NCI-H187 treated with DMSO at 0.1 percent for 48 hours (cell line): ENCODE data around the gene FAM210B.
"Not testable (repeated sequence)": the region's sequence is repeated elsewhere in the genome, so short reads cannot be mapped to it uniquely, and the experiment has no call there.

Experiments
- DNase-seq: peaks from one replicate; lab custom pipeline; 2025; lab: John Stamatoyannopoulos, UW

The FAM210B gene

GRCh38 chr20:56360908-56361205 is 2.1 kb downstream of the FAM210B start:
- DNase-seq, result no peak

- DNase-seq, result no peak
Measured at GRCh38 chr20:56361900-56362299, 3.1 kb downstream of the FAM210B start.

- DNase-seq, result no peak
Measured at GRCh38 chr20:56362833-56363413, 4.1 kb downstream of the FAM210B start.

- no peak for DNase-seq
Measured at GRCh38 chr20:56363491-56363890, 4.7 kb downstream of the FAM210B start.

- DNase-seq, result no peak
Measured at GRCh38 chr20:56368351-56369134, 9.8 kb downstream of the FAM210B start.

- DNase-seq, result no peak
Measured at GRCh38 chr20:56369179-56369578, 10.4 kb downstream of the FAM210B start.

GRCh38 chr20:56371977-56372376 is 13.2 kb downstream of the FAM210B start:
- no peak for DNase-seq

GRCh38 chr20:56372850-56373249 is 14.1 kb downstream of the FAM210B start:
- no peak for DNase-seq

GRCh38 chr20:56373942-56374341 is 15.2 kb downstream of the FAM210B start:
- no peak for DNase-seq

GRCh38 chr20:56376331-56376730 is 17.6 kb downstream of the FAM210B start:
- no peak for DNase-seq

GRCh38 chr20:56378386-56378785 is 19.6 kb downstream of the FAM210B start:
- no peak for DNase-seq

- DNase-seq, result no peak
Measured at GRCh38 chr20:56380375-56380774, 21.6 kb downstream of the FAM210B start.

GRCh38 chr20:56381501-56381900 is 22.7 kb downstream of the FAM210B start:
- DNase-seq, result no peak

GRCh38 chr20:56382696-56383095 is 23.9 kb downstream of the FAM210B start:
- no peak for DNase-seq

- DNase-seq, result no peak
Measured at GRCh38 chr20:56383334-56383733, 24.6 kb downstream of the FAM210B start.

- no peak for DNase-seq
Measured at GRCh38 chr20:56385130-56385529, 26.4 kb downstream of the FAM210B start.

GRCh38 chr20:56386219-56386618 is 27.4 kb downstream of the FAM210B start:
- no peak for DNase-seq

GRCh38 chr20:56388882-56389281 is 30.1 kb downstream of the FAM210B start:
- DNase-seq, result no peak

GRCh38 chr20:56389807-56390206 is 31.0 kb downstream of the FAM210B start:
- DNase-seq, result no peak

- not testable (repeated sequence) for DNase-seq
Measured at GRCh38 chr20:56390396-56390795, 31.6 kb downstream of the FAM210B start.

- DNase-seq, result no peak
Measured at GRCh38 chr20:56391037-56391436, 32.3 kb downstream of the FAM210B start.

- no peak for DNase-seq
Measured at GRCh38 chr20:56391596-56392131, 32.9 kb downstream of the FAM210B start.

- DNase-seq, result peak; percentile 84
Measured at GRCh38 chr20:56392132-56392880, 33.5 kb downstream of the FAM210B start, which contains the start of the genes AURKA and CSTF1. Gene AURKA, minus strand, starts transcription at chr20:56392215. Its CDS starts 4,018 bp downstream, at chr20:56388197. Gene CSTF1, plus strand, starts transcription at chr20:56392645. Its CDS starts 2,908 bp downstream, at chr20:56395553.
